Stimulated activated CD4-positive, alpha-beta T cell treated with anti-CD3 and anti-CD28 coated beads, TNF-alpha, amount 100 ng/mL, for 1 hour (primary cell): ENCODE results near the gene NAT16.
"Not testable (repeated sequence)": the region's sequence is repeated elsewhere in the genome, so short reads cannot be mapped to it uniquely, and the experiment has no call there.

Experiments
- DNase-seq, 3 donors: peaks; one replicate each; pipeline ENCODE4 v3.0.0-alpha.2; 2020; ENCODE audit warnings: low read depth in 3 of 3, low spot score in 1 of 3

Gene NAT16

DNA sequence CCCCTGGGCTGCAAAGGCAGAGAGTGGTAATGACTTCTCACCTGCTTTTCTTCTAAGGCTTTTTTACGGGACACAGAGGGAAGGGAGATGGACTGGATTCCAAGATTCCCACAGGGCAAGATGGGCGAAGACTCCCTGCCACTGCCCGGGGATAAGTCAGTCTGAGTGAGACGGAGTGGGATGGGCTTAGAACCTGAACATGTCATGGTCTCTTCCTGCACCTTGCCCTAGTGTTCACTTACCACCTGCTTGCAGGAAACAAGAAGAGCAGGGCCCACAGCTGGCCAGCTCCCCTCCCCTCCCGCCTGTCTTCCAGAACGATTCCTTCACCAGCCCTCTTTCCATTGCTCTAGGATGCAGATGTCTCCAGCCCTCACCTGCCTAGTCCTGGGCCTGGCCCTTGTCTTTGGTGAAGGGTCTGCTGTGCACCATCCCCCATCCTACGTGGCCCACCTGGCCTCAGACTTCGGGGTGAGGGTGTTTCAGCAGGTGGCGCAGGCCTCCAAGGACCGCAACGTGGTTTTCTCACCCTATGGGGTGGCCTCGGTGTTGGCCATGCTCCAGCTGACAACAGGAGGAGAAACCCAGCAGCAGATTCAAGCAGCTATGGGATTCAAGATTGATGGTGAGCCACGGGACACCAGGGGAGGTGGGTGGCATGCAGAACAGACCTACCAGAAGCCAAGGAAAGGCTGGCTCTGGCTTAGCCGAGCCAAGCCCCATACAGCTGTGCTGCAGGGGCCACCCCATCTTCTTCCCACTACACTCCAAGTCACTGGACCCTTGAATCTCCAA is 51.9 kb downstream of the NAT16 start:
- DNase-seq = no peak

DNA sequence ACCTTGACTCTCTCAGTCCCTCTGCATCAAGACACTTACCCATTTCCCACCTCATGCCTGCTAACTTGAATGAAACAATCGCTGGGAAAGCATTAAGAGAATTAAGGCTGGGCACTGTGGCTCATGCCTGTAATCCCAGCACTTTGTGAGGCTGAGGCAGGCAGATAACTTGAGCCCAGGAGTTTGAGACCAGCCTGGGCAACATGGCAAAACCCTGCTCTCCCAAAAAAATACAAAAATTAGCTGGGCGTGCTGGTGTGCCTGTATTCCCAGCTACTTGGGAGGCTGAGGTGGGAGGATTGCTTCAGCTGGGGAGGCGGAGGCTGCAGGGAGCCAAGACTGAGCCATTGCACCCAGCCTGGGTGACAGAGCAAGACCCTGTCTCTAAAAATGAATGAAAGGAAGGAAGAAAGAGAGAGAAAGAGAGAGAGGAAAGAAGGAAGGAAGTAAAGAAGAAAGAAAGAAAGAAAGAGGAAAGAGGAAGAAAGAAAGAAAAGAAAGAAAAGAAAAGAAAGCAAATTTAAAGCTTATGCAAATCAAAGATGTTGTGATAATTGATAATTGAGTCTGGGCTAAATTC is 52.5 kb downstream of the NAT16 start:
- no peak for DNase-seq

DNA sequence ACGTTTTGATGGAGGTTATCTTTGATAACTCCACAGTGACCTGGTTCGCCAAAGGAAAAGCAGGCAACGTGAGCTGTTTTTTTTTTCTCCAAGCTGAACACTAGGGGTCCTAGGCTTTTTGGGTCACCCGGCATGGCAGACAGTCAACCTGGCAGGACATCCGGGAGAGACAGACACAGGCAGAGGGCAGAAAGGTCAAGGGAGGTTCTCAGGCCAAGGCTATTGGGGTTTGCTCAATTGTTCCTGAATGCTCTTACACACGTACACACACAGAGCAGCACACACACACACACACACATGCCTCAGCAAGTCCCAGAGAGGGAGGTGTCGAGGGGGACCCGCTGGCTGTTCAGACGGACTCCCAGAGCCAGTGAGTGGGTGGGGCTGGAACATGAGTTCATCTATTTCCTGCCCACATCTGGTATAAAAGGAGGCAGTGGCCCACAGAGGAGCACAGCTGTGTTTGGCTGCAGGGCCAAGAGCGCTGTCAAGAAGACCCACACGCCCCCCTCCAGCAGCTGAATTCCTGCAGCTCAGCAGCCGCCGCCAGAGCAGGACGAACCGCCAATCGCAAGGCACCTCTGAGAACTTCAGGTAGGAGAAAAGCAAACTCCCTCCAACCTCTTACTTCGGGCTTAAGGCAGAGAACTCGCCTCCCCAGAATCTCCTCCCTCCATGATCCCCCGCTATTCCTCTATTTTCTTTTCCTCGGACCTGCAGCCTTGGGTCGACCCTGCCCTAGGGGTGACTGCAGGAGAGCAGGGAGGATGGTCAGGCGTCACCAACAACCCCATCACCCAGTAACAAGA is 53.2 kb downstream of the NAT16 start, which contains the start of gene SERPINE1:
SERPINE1 (plus strand) TSS at position 454 of the 809 bp plus-strand sequence. CDS start 1,290 bp downstream, outside the sequence.
- peak in 2 of 3 donors; percentile 19 to 23 for DNase-seq

GRCh38 chr7:101125989-101126650 is 54.0 kb downstream of the NAT16 start:
- no peak for DNase-seq

- no peak for DNase-seq
Observed at GRCh38 chr7:101124376-101125056, 55.6 kb downstream of the NAT16 start.

- DNase-seq = no peak
Observed at GRCh38 chr7:101123703-101124068, 56.4 kb downstream of the NAT16 start.

DNA sequence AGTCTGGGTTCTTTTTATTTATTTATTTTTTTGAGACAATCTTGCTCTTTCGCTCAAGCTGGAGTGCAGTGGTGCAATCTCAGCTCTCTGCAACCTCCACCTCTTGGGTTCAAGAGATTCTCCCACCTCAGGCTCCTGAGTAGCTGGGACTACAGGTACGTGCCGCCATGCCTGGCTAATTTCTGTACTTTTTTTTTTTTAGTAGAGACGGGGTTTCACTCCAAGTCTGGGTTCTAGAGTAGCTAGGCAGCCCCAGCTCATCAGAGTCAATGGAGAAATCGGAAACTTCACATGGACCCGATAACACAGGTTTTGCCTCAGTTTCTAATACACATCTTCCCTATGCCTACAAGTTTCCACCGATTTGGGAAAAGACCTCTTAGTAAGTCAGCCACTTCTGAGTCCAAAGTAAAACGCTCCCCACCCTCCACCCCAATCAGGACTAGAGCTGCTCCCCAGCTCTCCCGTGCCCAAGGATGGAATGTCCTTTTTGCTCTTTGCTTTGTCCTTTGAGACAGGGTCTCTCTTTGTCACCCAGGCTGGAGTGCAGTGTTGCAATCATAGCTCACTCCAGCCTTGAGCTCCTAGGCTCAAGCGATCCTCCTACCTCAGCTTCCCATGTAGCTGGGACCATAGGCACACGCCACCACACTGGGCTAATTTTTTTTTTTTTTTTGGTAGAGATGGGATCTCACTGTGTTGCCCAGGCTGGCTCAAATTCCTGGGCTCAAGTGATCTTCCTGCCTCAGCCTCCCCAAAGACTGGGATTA is 57.0 kb downstream of the NAT16 start:
- no peak for DNase-seq

DNA sequence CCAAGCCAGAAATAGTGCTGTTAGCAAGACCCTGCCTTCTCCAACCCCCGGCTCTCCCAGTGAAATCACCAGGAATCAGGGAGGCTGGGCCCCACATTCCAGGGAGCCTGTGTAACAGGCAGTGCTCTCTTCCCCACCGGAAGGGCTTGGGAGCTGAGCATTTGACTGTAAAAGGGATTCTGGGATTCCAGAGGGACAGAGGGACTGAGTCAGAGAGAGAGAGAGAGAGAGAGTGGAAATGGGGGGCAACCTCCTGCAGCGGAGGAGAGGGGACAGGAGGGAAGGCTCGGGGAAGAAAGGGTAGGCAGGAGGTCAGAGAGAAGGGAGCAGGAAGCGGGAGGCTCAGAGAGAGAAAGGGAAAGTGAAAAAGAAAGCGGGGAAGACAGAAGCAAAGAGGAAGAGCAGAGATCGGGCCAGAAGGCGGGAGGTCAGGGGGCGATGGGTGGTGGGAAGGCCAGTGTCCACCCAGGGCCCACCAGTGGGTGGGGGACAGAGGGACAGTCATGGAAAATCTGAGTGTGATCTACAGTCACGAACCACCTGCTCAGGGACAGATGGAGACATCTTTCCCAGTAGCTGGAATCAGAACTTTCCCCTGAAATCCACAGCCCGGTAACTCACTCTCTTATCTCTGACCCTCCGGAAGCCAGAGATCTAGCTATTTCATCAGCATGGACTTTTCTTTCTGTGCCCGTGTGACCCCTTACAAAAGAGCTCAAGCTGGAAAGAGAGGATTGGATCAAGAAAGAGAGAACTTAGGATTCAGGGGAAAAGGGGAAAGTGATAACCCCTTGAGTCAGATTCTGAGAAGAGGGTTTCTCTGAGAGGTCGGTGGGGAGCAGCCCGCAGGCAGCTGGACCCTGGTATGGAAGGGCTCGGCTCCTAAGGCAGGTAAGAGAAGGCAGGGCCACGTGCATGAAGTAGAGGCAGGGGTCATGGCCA is 57.8 kb downstream of the NAT16 start:
- DNase-seq = no peak

GRCh38 chr7:101121631-101121990 is 58.5 kb downstream of the NAT16 start:
- DNase-seq = not testable (repeated sequence)
